Neural cell (in vitro differentiated cells): ENCODE measurements around the gene SIRPB1.

Experiments
- EP300 ChIP-seq: fragments of 450-650 bp; conservative IDR thresholded peaks from 2 replicates; pipeline ENCODE4 v1.6.1; 2014; ENCODE audit warnings: antibody characterized with exemption, mild to moderate bottlenecking, moderate library complexity; ENCODE audit not compliant: poor library complexity, severe bottlenecking
- EZH2 ChIP-seq: fragments of 200-600, 300-800 bp; shearing (Covaris generic), sonication (generic); IDR thresholded peaks from 2 replicates; pipeline ENCODE4 v1.6.1; 2014; ENCODE audit warnings: antibody characterized with exemption, low read length, borderline replicate concordance, mild to moderate bottlenecking; ENCODE audit not compliant: insufficient read depth, poor library complexity, severe bottlenecking
- RAD21 ChIP-seq: fragments of 450-650 bp; conservative IDR thresholded peaks from 2 replicates; pipeline ENCODE4 v1.6.1; 2014; ENCODE audit warnings: antibody characterized with exemption, mild to moderate bottlenecking, moderate library complexity
- REST ChIP-seq: IDR thresholded peaks from 2 replicates; pipeline ENCODE4 v1.6.1; 2012; ENCODE audit warnings: borderline replicate concordance

DNA sequence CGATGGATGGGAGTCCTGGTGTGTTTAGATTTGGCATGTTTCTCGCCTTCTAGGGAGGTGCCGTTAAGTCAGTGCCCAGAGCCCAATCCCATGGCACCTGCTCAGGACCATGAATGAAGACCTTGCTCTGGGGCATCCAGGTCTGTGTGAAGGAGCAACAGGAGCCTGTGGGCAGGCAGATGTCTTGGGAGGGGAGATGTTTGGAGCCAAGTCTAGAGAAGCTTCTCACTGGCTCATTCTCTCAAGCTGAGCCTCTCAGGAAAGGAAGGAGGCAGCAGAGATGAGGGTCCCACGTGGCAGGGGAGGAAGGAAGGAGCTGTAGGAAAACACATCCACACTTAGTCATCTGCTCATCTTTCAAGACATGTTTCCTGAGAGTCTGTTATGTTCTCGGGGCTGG lies 9.5 kb upstream of the SIRPB1 start:
- TF ChIP-seq EP300, result no peak
- TF ChIP-seq RAD21, result no peak
- TF ChIP-seq REST, result no peak
- no peak for TF ChIP-seq EZH2
